ENCODE data around the gene TMCC1. TPM values are rescaled to one million over a fixed set of nuclear protein-coding genes. Genes with fewer than 3 reads are reported as not detected.

Gene TMCC1
- total RNA-seq, 1 experiment from 2014 or later = 6.2 TPM

DNA sequence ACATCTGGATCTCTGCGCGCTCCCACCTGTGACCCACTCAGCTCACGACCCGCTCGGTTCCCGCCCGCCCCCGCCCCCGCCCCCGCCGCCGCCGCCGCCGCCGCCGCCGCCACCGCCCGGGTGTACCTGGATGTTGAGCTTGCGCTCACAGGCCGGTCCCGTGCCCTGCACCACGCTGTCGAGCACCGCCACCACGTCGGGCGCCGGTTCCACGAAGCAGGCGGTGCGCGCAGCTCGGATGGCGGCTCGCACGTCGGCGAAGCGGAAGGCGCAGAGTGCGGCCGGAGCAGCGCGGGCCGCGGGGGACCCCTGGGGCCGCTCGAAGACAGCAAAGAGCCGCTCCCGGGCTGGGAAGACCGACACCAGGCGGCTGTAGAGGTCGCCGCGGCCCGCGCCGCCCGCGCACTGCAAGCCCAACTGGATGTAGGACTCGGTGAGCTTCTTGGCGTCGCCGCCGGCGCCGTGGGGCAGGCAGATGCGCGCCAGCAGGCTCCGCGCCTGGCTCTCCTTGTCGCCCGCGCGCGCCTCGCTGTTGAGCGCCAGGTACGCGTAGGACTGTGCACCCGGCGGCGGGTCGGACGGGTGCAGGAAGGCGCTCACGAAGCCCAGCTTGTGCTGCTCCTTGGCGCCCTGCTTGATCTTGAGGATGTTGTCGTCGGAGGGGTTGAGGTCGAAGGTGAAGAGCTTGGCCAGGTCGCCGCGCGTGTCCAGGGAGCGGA lies 288.1 kb downstream of the TMCC1 start:
- CTCF ChIA-PET = no interaction called here
- no TSS peak for BruUV-seq (replicated peaks)
- DNase-seq = no peak
- Histone ChIP-seq H3K36me3 (ENCODE audit: low read depth, low read length) (no peaks in the 10 kb centered on the region), H3K4me2 (ENCODE audit: low read length) (peak overlapping the region; percentile 76), H3K9me2 (replicated peaks; ENCODE audit: low read length) (no peaks in the 10 kb centered on the region), H3K4me1 (ENCODE audit: insufficient read depth, low read length) (peaks cover 9% of the 10 kb centered on the region; the same call in 1 of the 2 replicates), H3F3A (ENCODE audit: low read length, unreplicated experiment) (no peaks in the 10 kb centered on the region), H2AFZ (ENCODE audit: low read length) (no peak overlapping the region), H3K79me2 (ENCODE audit: low read length) (peaks cover 5% of the 10 kb centered on the region), H3K9me3 (ENCODE audit: low read length) (no peaks in the 10 kb centered on the region), H3K9ac (ENCODE audit: low read length) (no peak overlapping the region), H4K20me1 (ENCODE audit: low read length) (no peaks in the 10 kb centered on the region), H3K27ac (ENCODE audit: low read length) (no peak overlapping the region), H3K4me3 (ENCODE audit: low read length) (peak overlapping the region; percentile 62), H3K27me3 (ENCODE audit: low read length) (no peaks in the 10 kb centered on the region)
- POLR2A ChIA-PET (ENCODE audit: unreplicated experiment) = no interaction called here
- ATAC-seq = no peak
- TF ChIP-seq CTCF (conservative IDR thresholded peaks at IDR 0.05; ENCODE audit: low read depth, low read length) (no peak), EZH2phosphoT487 (IDR thresholded peaks at IDR 0.05; ENCODE audit: borderline replicate concordance, low read length) (no peak), EZH2 (IDR thresholded peaks at IDR 0.05; ENCODE audit: low read length, unreplicated experiment) (no peak)
- intact Hi-C loops (cut with micrococcal nuclease) = no loop called here

GRCh38 chr3:129604767-129605166 lies 288.7 kb downstream of the TMCC1 start:
- no TSS peak for BruUV-seq (replicated peaks)
- no peaks in the 10 kb centered on the region for H3K9me2 ChIP-seq (replicated peaks; ENCODE audit: low read length)
- no peak overlapping the region for H3K4me3 ChIP-seq (ENCODE audit: low read length)
- intact Hi-C loops (cut with micrococcal nuclease) = no loop called here
- H3K79me2 ChIP-seq (ENCODE audit: low read length) = peaks cover 5% of the 10 kb centered on the region
- H3F3A ChIP-seq (ENCODE audit: low read length, unreplicated experiment) = no peaks in the 10 kb centered on the region
- H3K9me3 ChIP-seq (ENCODE audit: low read length) = no peaks in the 10 kb centered on the region
- ChIA-PET POLR2A (ENCODE audit: unreplicated experiment) (no interaction called here), CTCF (no interaction called here)
- no peaks in the 10 kb centered on the region for H3K36me3 ChIP-seq (ENCODE audit: low read depth, low read length)
- H4K20me1 ChIP-seq (ENCODE audit: low read length) = no peaks in the 10 kb centered on the region
- no peak overlapping the region for H3K9ac ChIP-seq (ENCODE audit: low read length)
- H3K4me1 ChIP-seq (ENCODE audit: insufficient read depth, low read length) = peaks cover 9% of the 10 kb centered on the region; the same call in 1 of the 2 replicates
- DNase-seq (no peak), ATAC-seq (no peak)
- H3K4me2 ChIP-seq (ENCODE audit: low read length) = peak overlapping the region; percentile 54
- H3K27me3 ChIP-seq (ENCODE audit: low read length) = no peaks in the 10 kb centered on the region
- H3K27ac ChIP-seq (ENCODE audit: low read length) = no peak overlapping the region
- TF ChIP-seq CTCF (conservative IDR thresholded peaks at IDR 0.05; ENCODE audit: low read depth, low read length) (no peak), EZH2phosphoT487 (IDR thresholded peaks at IDR 0.05; ENCODE audit: borderline replicate concordance, low read length) (no peak), EZH2 (IDR thresholded peaks at IDR 0.05; ENCODE audit: low read length, unreplicated experiment) (no peak)
- H2AFZ ChIP-seq (ENCODE audit: low read length) = no peak overlapping the region

- peak; percentile 17 for DNase-seq
- Histone ChIP-seq H3K4me3 (ENCODE audit: low read length) (no peak overlapping the region), H3K4me1 (ENCODE audit: insufficient read depth, low read length) (peaks cover 9% of the 10 kb centered on the region; the same call in 1 of the 2 replicates), H3K9ac (ENCODE audit: low read length) (no peak overlapping the region), H3K4me2 (ENCODE audit: low read length) (peak overlapping the region; percentile 54), H3K9me2 (replicated peaks; ENCODE audit: low read length) (no peaks in the 10 kb centered on the region), H3K36me3 (ENCODE audit: low read depth, low read length) (no peaks in the 10 kb centered on the region), H2AFZ (ENCODE audit: low read length) (no peak overlapping the region), H3F3A (ENCODE audit: low read length, unreplicated experiment) (no peaks in the 10 kb centered on the region), H4K20me1 (ENCODE audit: low read length) (no peaks in the 10 kb centered on the region), H3K9me3 (ENCODE audit: low read length) (no peaks in the 10 kb centered on the region), H3K27me3 (ENCODE audit: low read length) (no peaks in the 10 kb centered on the region), H3K27ac (ENCODE audit: low read length) (no peak overlapping the region), H3K79me2 (ENCODE audit: low read length) (peaks cover 5% of the 10 kb centered on the region)
- no TSS peak for BruUV-seq (replicated peaks)
- ChIA-PET CTCF (no interaction called here), POLR2A (ENCODE audit: unreplicated experiment) (no interaction called here)
- no peak for ATAC-seq
- no peak for TF ChIP-seq EZH2 (IDR thresholded peaks at IDR 0.05; ENCODE audit: low read length, unreplicated experiment)
- TF ChIP-seq CTCF (conservative IDR thresholded peaks at IDR 0.05; ENCODE audit: low read depth, low read length) = no peak
- TF ChIP-seq EZH2phosphoT487 (IDR thresholded peaks at IDR 0.05; ENCODE audit: borderline replicate concordance, low read length) = no peak
- intact Hi-C loops (cut with micrococcal nuclease) = no loop called here
These were observed 289.3 kb downstream of the TMCC1 start for GRCh38 chr3:129603991-129604749.
